ENCODE results near the gene PCBP3.
"Not testable (repeated sequence)": the region's sequence is repeated elsewhere in the genome, so short reads cannot be mapped to it uniquely, and the experiment has no call there.

PCBP3 gene

GRCh38 chr21:45850181-45850580 is 206.7 kb downstream of the PCBP3 start:
- no peaks in the 10 kb centered on the region for H3K27me3 ChIP-seq (ENCODE audit: insufficient read depth, low read depth, severe bottlenecking)
- no peak overlapping the region for H3K4me3 ChIP-seq (ENCODE audit: low read depth, low read length)
- no peak overlapping the region for H3K27ac ChIP-seq
- no peaks in the 10 kb centered on the region for H3K9me3 ChIP-seq (ENCODE audit: severe bottlenecking)
- no peaks in the 10 kb centered on the region for H3K36me3 ChIP-seq
- DNase-seq = no peak
- no peak for TF ChIP-seq CTCF (IDR thresholded peaks at IDR 0.05; ENCODE audit: low read depth, low read length)

GRCh38 chr21:45852386-45852785 is 208.9 kb downstream of the PCBP3 start:
- DNase-seq; H3K27me3 ChIP-seq (ENCODE audit: insufficient read depth, low read depth, severe bottlenecking); H3K9me3 ChIP-seq (ENCODE audit: severe bottlenecking); H3K36me3 ChIP-seq; H3K4me3 ChIP-seq (ENCODE audit: low read depth, low read length); H3K27ac ChIP-seq: not testable (repeated sequence)

- Histone ChIP-seq H3K36me3 (no peaks in the 10 kb centered on the region), H3K27me3 (ENCODE audit: insufficient read depth, low read depth, severe bottlenecking) (no peaks in the 10 kb centered on the region), H3K9me3 (ENCODE audit: severe bottlenecking) (no peaks in the 10 kb centered on the region), H3K4me3 (ENCODE audit: low read depth, low read length) (no peak overlapping the region), H3K27ac (no peak overlapping the region)
- no peak for TF ChIP-seq CTCF (IDR thresholded peaks at IDR 0.05; ENCODE audit: low read depth, low read length)
- no peak for DNase-seq
Measured at GRCh38 chr21:45852886-45853400, 209.4 kb downstream of the PCBP3 start.

- Histone ChIP-seq H3K27me3 (ENCODE audit: insufficient read depth, low read depth, severe bottlenecking) (no peaks in the 10 kb centered on the region), H3K4me3 (ENCODE audit: low read depth, low read length) (no peak overlapping the region), H3K36me3 (no peaks in the 10 kb centered on the region), H3K9me3 (ENCODE audit: severe bottlenecking) (no peaks in the 10 kb centered on the region), H3K27ac (no peak overlapping the region)
- DNase-seq = no peak
- no peak for TF ChIP-seq CTCF (IDR thresholded peaks at IDR 0.05; ENCODE audit: low read depth, low read length)
Measured at GRCh38 chr21:45853703-45854342, 210.3 kb downstream of the PCBP3 start.

- no peaks in the 10 kb centered on the region for H3K9me3 ChIP-seq (ENCODE audit: severe bottlenecking)
- no peak overlapping the region for H3K4me3 ChIP-seq (ENCODE audit: low read depth, low read length)
- DNase-seq = no peak
- no peaks in the 10 kb centered on the region for H3K27me3 ChIP-seq (ENCODE audit: insufficient read depth, low read depth, severe bottlenecking)
- TF ChIP-seq CTCF (IDR thresholded peaks at IDR 0.05; ENCODE audit: low read depth, low read length) = no peak
- H3K36me3 ChIP-seq = no peaks in the 10 kb centered on the region
- no peak overlapping the region for H3K27ac ChIP-seq
Measured at GRCh38 chr21:45854690-45855247, 211.2 kb downstream of the PCBP3 start.

- H3K9me3 ChIP-seq (ENCODE audit: severe bottlenecking) = no peaks in the 10 kb centered on the region
- H3K36me3 ChIP-seq = no peaks in the 10 kb centered on the region
- no peak overlapping the region for H3K4me3 ChIP-seq (ENCODE audit: low read depth, low read length)
- no peak for DNase-seq
- TF ChIP-seq CTCF (IDR thresholded peaks at IDR 0.05; ENCODE audit: low read depth, low read length) = no peak
- H3K27me3 ChIP-seq (ENCODE audit: insufficient read depth, low read depth, severe bottlenecking) = no peaks in the 10 kb centered on the region
- no peak overlapping the region for H3K27ac ChIP-seq
Measured at GRCh38 chr21:45855248-45855811, 211.8 kb downstream of the PCBP3 start.

Measured in WERI-Rb-1 (cell line).